Neural cell (in vitro differentiated cells): ENCODE data around the gene TIMM44. TPM values are rescaled to one million over a fixed set of nuclear protein-coding genes. Genes with fewer than 3 reads are reported as not detected.

ENCODE experiments used
- H2AFZ ChIP-seq: fragments of 200-600, 300-800 bp; sonication (generic), shearing (Covaris generic); 2 replicates; pipeline ENCODE4 v1.6.0; 2014; ENCODE audit warnings: low read depth, mild to moderate bottlenecking, antibody characterized with exemption, low read length, moderate library complexity
- H3F3A ChIP-seq: fragments of 200-600 bp; shearing (Covaris generic); 2 replicates; pipeline ENCODE4 v1.6.1; 2016; ENCODE audit warnings: mild to moderate bottlenecking, moderate library complexity, mixed read lengths, antibody characterized with exemption, low read length; ENCODE audit not compliant: insufficient read depth, poor library complexity, severe bottlenecking
- H3K27ac ChIP-seq: fragments of 200-600, 300-800 bp; sonication (generic), shearing (Covaris generic); 2 replicates; pipeline ENCODE4 v1.5.1; 2014; ENCODE audit warnings: mild to moderate bottlenecking, low read length, moderate library complexity
- H3K27me3 ChIP-seq: fragments of 300-800, 200-600 bp; sonication (generic), shearing (Covaris generic); 2 replicates; pipeline ENCODE4 v1.6.0; 2014; ENCODE audit warnings: mild to moderate bottlenecking, low read depth, low read length, moderate library complexity; ENCODE audit not compliant: insufficient read depth
- H3K36me3 ChIP-seq: fragments of 300-800, 200-600 bp; sonication (generic), shearing (Covaris generic); 2 replicates; pipeline ENCODE4 v1.5.1; 2014; ENCODE audit warnings: mild to moderate bottlenecking, antibody characterized with exemption, low read length, moderate library complexity; ENCODE audit not compliant: insufficient read depth
- H3K4me2 ChIP-seq: fragments of 300-800, 200-600 bp; sonication (generic), shearing (Covaris generic); 2 replicates; pipeline ENCODE4 v1.6.0; 2014; ENCODE audit warnings: mild to moderate bottlenecking, low read length
- H3K4me3 ChIP-seq: fragments of 300-800, 200-600 bp; sonication (generic), shearing (Covaris generic); 2 replicates; pipeline ENCODE4 v1.5.1; 2014; ENCODE audit warnings: mild to moderate bottlenecking, low read length, moderate library complexity
- H3K79me2 ChIP-seq: fragments of 200-600 bp; shearing (Covaris generic); replicated peaks from 2 replicates; pipeline ENCODE4 v1.6.0; 2014; ENCODE audit warnings: mild to moderate bottlenecking, low read length, moderate library complexity; ENCODE audit not compliant: insufficient read depth
- H3K9ac ChIP-seq: fragments of 300-800, 200-600 bp; sonication (generic), shearing (Covaris generic); 2 replicates; pipeline ENCODE4 v1.6.1; 2016; ENCODE audit warnings: mild to moderate bottlenecking, low read length, mixed read lengths
- H3K9me2 ChIP-seq: fragments of 200-600 bp; shearing (Covaris generic); 2 replicates; pipeline ENCODE4 v1.6.1; 2016; ENCODE audit warnings: mild to moderate bottlenecking, low read length, mixed read lengths; ENCODE audit not compliant: insufficient read depth
- H3K9me3 ChIP-seq: fragments of 200-600, 300-800 bp; sonication (generic), shearing (Covaris generic); 2 replicates; pipeline ENCODE4 v1.6.1; 2016; ENCODE audit warnings: mild to moderate bottlenecking, mixed run types, low read length, moderate library complexity, mixed read lengths
- H4K20me1 ChIP-seq: fragments of 200-600 bp; shearing (Covaris generic); 2 replicates; pipeline ENCODE4 v1.6.1; 2016; ENCODE audit warnings: mild to moderate bottlenecking, mixed run types; ENCODE audit not compliant: insufficient read depth
- CTCF ChIP-seq: fragments of 450-650 bp; IDR thresholded peaks from 2 replicates; pipeline ENCODE4 v1.5.1; 2014; ENCODE audit warnings: antibody characterized with exemption, mild to moderate bottlenecking, moderate library complexity; ENCODE audit not compliant: poor library complexity, severe bottlenecking
- EP300 ChIP-seq: fragments of 450-650 bp; conservative IDR thresholded peaks from 2 replicates; pipeline ENCODE4 v1.6.1; 2014; ENCODE audit warnings: antibody characterized with exemption, mild to moderate bottlenecking, moderate library complexity; ENCODE audit not compliant: poor library complexity, severe bottlenecking
- EZH2 ChIP-seq: fragments of 200-600, 300-800 bp; shearing (Covaris generic), sonication (generic); IDR thresholded peaks from 2 replicates; pipeline ENCODE4 v1.6.1; 2014; ENCODE audit warnings: antibody characterized with exemption, low read length, borderline replicate concordance, mild to moderate bottlenecking; ENCODE audit not compliant: insufficient read depth, poor library complexity, severe bottlenecking
- MXI1 ChIP-seq: fragments of 450-650 bp; conservative IDR thresholded peaks from 2 replicates; pipeline ENCODE4 v1.6.1; 2014; ENCODE audit warnings: antibody characterized with exemption, mild to moderate bottlenecking; ENCODE audit not compliant: poor library complexity, severe bottlenecking
- POLR2AphosphoS5 ChIP-seq: IDR thresholded peaks from 2 replicates; pipeline ENCODE4 v1.6.1; 2012
- RAD21 ChIP-seq: fragments of 450-650 bp; conservative IDR thresholded peaks from 2 replicates; pipeline ENCODE4 v1.6.1; 2014; ENCODE audit warnings: antibody characterized with exemption, mild to moderate bottlenecking, moderate library complexity
- REST ChIP-seq: IDR thresholded peaks from 2 replicates; pipeline ENCODE4 v1.6.1; 2012; ENCODE audit warnings: borderline replicate concordance
- SMC3 ChIP-seq: fragments of 450-650 bp; conservative IDR thresholded peaks from 2 replicates; pipeline ENCODE4 v1.6.1; 2014; ENCODE audit warnings: antibody characterized with exemption, mild to moderate bottlenecking, moderate library complexity; ENCODE audit not compliant: poor library complexity
- TAF1 ChIP-seq: IDR thresholded peaks from 2 replicates; pipeline ENCODE4 v1.6.1; 2012; ENCODE audit warnings: low read depth
- polyA plus RNA-seq: library from polyadenylated mRNA; depleted of rRNA; stranded (reverse); fragments of >200 nt; gene quantifications from 2 replicates; pipeline ENCODE4 v1.2.3, GENCODE V29; 2014

The TIMM44 gene
- polyA plus RNA-seq, 1 donor from 2014 or later = 48.3 TPM

- Histone ChIP-seq H3K79me2 (no peaks in the 10 kb centered on the region), H3K27me3 (no peaks in the 10 kb centered on the region), H3K9ac (no peak overlapping the region), H2AFZ (no peak overlapping the region), H3K9me2 (no peaks in the 10 kb centered on the region), H3K4me3 (no peak overlapping the region), H4K20me1 (no peaks in the 10 kb centered on the region), H3K4me2 (no peak overlapping the region), H3K36me3 (no peaks in the 10 kb centered on the region), H3F3A (no peaks in the 10 kb centered on the region), H3K9me3 (no peaks in the 10 kb centered on the region), H3K27ac (no peak overlapping the region)
- no peak for TF ChIP-seq EZH2
- no peak for TF ChIP-seq SMC3
- TF ChIP-seq REST = no peak
- TF ChIP-seq TAF1 = no peak
Observed at GRCh38 chr19:7968008-7968795, 24.7 kb upstream of the TIMM44 start.

GRCh38 chr19:7965921-7966665, 22.6 kb upstream of the TIMM44 start:
- H3K36me3 ChIP-seq = no peaks in the 10 kb centered on the region
- TF ChIP-seq SMC3 = no peak
- no peak for TF ChIP-seq EZH2
- no peak for TF ChIP-seq RAD21
- no peak for TF ChIP-seq REST
- TF ChIP-seq POLR2AphosphoS5 = no peak
- no peak for TF ChIP-seq CTCF
- no peak for TF ChIP-seq MXI1
- TF ChIP-seq TAF1 = no peak
- TF ChIP-seq EP300 = no peak
- no peak overlapping the region for H3K27ac ChIP-seq

More at GRCh38 chr19:7965921-7966665, 22.6 kb upstream of the TIMM44 start:
- no peak overlapping the region for H3K4me2 ChIP-seq
- H3K9me2 ChIP-seq = no peaks in the 10 kb centered on the region
- no peak overlapping the region for H2AFZ ChIP-seq
- no peaks in the 10 kb centered on the region for H3K79me2 ChIP-seq
- no peaks in the 10 kb centered on the region for H3F3A ChIP-seq
- no peaks in the 10 kb centered on the region for H3K9me3 ChIP-seq
- no peak overlapping the region for H3K9ac ChIP-seq
- H3K4me3 ChIP-seq = no peak overlapping the region
- no peaks in the 10 kb centered on the region for H4K20me1 ChIP-seq
- H3K27me3 ChIP-seq = no peaks in the 10 kb centered on the region
